ENCODE measurements around the gene MGLL.

GRCh38 chr3:127650236-127650635 lies 172.1 kb downstream of the MGLL start:
- TF ChIP-seq CTCF (IDR thresholded peaks at IDR 0.05; ENCODE audit: insufficient read depth, low read length, poor library complexity, severe bottlenecking) (no peak), EZH2phosphoT487 (conservative IDR thresholded peaks at IDR 0.05; ENCODE audit: low read length) (no peak)
